ENCODE results near the gene RNF40.
A peak's percentile ranks its signal among the peaks of the same experiment; 100 is the strongest.

The RNF40 gene

DNA sequence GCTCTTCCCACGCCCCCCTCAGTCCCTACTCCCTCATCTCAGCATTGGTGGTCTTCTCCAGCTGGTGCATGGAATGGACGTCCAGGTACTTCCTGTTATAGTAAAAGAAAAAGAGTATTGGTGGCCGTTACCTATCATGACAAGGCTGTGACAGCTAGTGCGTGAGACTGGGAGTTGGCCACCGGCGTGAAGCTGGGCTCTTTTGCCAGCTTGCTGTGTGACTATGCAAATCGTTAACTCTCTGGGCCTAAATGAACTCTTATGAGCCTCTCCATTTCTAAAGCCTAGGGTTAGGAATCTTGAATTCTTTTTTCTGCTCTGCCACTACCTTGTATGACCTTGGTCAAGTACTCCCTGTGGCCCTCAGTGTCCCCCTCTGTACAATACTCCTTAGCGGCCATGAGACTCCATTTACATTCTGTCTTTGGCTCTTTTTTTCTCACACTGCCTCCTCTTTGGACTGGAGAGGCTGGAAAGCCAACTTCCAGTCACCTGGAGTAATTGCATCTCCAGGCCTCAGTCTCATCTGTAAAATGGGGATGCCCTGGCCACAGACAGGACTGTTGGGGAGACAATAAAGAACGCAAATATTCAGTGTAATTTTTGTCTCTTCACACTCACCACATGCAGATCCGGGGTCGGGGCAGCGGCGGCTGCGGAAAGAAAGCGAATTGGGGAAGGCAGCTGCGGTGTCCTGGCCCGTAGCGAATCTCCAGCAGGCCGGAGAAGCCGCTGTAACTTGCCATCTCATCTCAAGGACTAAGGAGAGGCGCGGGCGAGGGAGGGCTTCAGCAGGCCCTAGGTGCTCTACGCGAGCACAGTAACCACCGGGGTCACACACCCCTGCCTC lies 1.3 kb upstream of the RNF40 start:
- no peak for TF ChIP-seq EZH2phosphoT487 (IDR thresholded peaks at IDR 0.05; ENCODE audit: borderline replicate concordance, low read length)
- TF ChIP-seq, protein P1, sequence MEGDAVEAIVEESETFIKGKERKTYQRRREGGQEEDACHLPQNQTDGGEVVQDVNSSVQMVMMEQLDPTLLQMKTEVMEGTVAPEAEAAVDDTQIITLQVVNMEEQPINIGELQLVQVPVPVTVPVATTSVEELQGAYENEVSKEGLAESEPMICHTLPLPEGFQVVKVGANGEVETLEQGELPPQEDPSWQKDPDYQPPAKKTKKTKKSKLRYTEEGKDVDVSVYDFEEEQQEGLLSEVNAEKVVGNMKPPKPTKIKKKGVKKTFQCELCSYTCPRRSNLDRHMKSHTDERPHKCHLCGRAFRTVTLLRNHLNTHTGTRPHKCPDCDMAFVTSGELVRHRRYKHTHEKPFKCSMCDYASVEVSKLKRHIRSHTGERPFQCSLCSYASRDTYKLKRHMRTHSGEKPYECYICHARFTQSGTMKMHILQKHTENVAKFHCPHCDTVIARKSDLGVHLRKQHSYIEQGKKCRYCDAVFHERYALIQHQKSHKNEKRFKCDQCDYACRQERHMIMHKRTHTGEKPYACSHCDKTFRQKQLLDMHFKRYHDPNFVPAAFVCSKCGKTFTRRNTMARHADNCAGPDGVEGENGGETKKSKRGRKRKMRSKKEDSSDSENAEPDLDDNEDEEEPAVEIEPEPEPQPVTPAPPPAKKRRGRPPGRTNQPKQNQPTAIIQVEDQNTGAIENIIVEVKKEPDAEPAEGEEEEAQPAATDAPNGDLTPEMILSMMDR (IDR thresholded peaks at IDR 0.05; ENCODE audit: low read depth, low read length, poor library complexity, severe bottlenecking): no peak
- Histone ChIP-seq H3K4me3 (ENCODE audit: low read length) (peak overlapping the region; percentile 91), H3K9me2 (replicated peaks; ENCODE audit: control insufficient read depth, low read length) (no peaks in the 10 kb centered on the region), H3K4me1 (ENCODE audit: control insufficient read depth, low read length) (peaks cover 43% of the 10 kb centered on the region), H3K4me2 (ENCODE audit: low read length) (peak overlapping the region; percentile 85), H3K9me3 (ENCODE audit: control insufficient read depth, insufficient read depth, low read length) (no peaks in the 10 kb centered on the region), H3K27me3 (ENCODE audit: control insufficient read depth, low read length) (no peaks in the 10 kb centered on the region), H3K36me3 (ENCODE audit: control insufficient read depth, low read length) (peaks cover 83% of the 10 kb centered on the region), H3K27ac (ENCODE audit: low read depth, low read length) (peak overlapping the region; percentile 84), H4K20me1 (ENCODE audit: control insufficient read depth, insufficient read depth, low read depth, low read length) (peaks cover 4% of the 10 kb centered on the region; the same call in 1 of the 2 replicates), H3F3A (ENCODE audit: control insufficient read depth, insufficient read depth) (peaks cover 18% of the 10 kb centered on the region), H3K79me2 (ENCODE audit: control insufficient read depth, low read length) (peaks cover 49% of the 10 kb centered on the region)

DNA sequence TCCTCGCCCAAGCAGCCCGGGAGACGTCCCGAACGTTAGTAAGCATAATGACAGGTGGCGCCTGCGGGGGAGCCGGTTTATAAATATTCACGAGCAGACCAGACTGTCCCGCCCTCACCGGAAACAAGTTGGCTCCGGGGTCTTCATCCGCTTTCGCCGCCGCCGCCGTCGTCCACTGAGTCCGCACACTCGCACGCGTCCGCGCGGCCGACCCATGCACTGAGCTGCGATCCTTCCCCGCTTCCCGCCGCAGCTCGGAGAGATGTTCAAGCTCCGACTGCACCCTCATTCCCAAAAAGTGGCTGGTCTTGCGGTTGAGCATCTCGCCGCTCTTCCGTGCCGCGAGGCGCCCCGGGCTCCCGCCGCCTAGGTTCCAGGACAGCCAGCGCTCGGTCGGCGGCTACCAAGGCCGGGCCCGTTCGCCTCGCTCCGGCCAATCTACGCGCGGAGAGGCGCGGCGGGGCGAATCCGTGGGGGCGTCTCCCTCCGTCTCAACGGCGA lies 645 bp upstream of the RNF40 start:
- H3K79me2 ChIP-seq (ENCODE audit: control insufficient read depth, low read length): peaks cover 49% of the 10 kb centered on the region
- H3K27me3 ChIP-seq (ENCODE audit: control insufficient read depth, low read length): no peaks in the 10 kb centered on the region
- H3K36me3 ChIP-seq (ENCODE audit: control insufficient read depth, low read length): peaks cover 83% of the 10 kb centered on the region
- peak overlapping the region; percentile 85 for H3K4me2 ChIP-seq (ENCODE audit: low read length)
- peak overlapping the region; percentile 84 for H3K27ac ChIP-seq (ENCODE audit: low read depth, low read length)
- H3K4me3 ChIP-seq (ENCODE audit: low read length): peak overlapping the region; percentile 91
- H3K9me2 ChIP-seq (replicated peaks; ENCODE audit: control insufficient read depth, low read length): no peaks in the 10 kb centered on the region
- peaks cover 43% of the 10 kb centered on the region for H3K4me1 ChIP-seq (ENCODE audit: control insufficient read depth, low read length)
- peaks cover 18% of the 10 kb centered on the region for H3F3A ChIP-seq (ENCODE audit: control insufficient read depth, insufficient read depth)
- TF ChIP-seq, protein P1 (IDR thresholded peaks at IDR 0.05; ENCODE audit: low read depth, low read length, poor library complexity, severe bottlenecking): no peak
- TF ChIP-seq EZH2phosphoT487 (IDR thresholded peaks at IDR 0.05; ENCODE audit: borderline replicate concordance, low read length): no peak
- H3K9me3 ChIP-seq (ENCODE audit: control insufficient read depth, insufficient read depth, low read length): no peaks in the 10 kb centered on the region
- H4K20me1 ChIP-seq (ENCODE audit: control insufficient read depth, insufficient read depth, low read depth, low read length): peaks cover 4% of the 10 kb centered on the region; the same call in 1 of the 2 replicates

DNA sequence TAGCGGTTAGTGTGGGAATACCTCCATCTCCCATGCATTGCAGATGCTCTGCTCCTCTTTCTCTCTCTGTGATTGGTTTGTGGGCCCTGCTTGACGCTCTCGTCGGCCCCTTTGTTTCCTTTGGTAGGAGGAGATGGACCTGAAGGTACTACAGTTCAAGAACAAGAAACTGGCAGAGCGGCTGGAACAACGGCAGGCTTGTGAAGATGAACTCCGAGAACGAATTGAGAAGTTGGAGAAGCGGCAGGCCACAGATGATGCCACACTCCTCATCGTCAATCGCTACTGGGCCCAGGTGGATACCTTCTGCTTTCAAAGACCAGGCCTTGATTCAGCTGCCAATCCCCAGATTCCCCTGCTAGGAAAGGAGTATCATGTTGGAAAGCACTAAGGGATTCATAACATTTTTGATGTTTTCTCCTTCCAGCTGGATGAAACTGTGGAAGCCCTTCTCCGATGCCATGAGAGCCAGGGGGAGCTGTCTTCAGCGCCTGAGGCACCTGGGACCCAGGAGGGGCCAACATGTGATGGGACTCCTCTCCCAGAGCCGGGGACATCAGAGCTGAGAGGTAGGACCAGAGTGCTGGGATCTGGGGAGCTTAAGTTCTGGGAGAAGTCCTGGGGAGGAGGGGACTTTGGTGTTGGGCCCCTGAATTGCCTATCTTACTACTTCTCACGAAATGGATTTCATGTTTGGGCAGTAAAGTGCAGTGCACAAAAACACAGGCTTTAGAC lies 1.0 kb downstream of the RNF40 start:
- Histone ChIP-seq H3K36me3 (ENCODE audit: control insufficient read depth, low read length) (peaks cover 86% of the 10 kb centered on the region), H3K4me3 (ENCODE audit: low read length) (peak overlapping the region; percentile 91), H3K4me1 (ENCODE audit: control insufficient read depth, low read length) (peaks cover 43% of the 10 kb centered on the region), H3K79me2 (ENCODE audit: control insufficient read depth, low read length) (peaks cover 49% of the 10 kb centered on the region), H3K27ac (ENCODE audit: low read depth, low read length) (peak overlapping the region; percentile 84; the same call in 1 of the 2 replicates), H3K9me2 (replicated peaks; ENCODE audit: control insufficient read depth, low read length) (no peaks in the 10 kb centered on the region), H3K27me3 (ENCODE audit: control insufficient read depth, low read length) (no peaks in the 10 kb centered on the region), H3K4me2 (ENCODE audit: low read length) (peak overlapping the region; percentile 85), H4K20me1 (ENCODE audit: control insufficient read depth, insufficient read depth, low read depth, low read length) (peaks cover 4% of the 10 kb centered on the region; the same call in 1 of the 2 replicates), H3K9me3 (ENCODE audit: control insufficient read depth, insufficient read depth, low read length) (no peaks in the 10 kb centered on the region), H3F3A (ENCODE audit: control insufficient read depth, insufficient read depth) (peaks cover 13% of the 10 kb centered on the region; the same call in 1 of the 2 replicates)
- TF ChIP-seq, protein P1 (IDR thresholded peaks at IDR 0.05; ENCODE audit: low read depth, low read length, poor library complexity, severe bottlenecking): no peak
- no peak for TF ChIP-seq EZH2phosphoT487 (IDR thresholded peaks at IDR 0.05; ENCODE audit: borderline replicate concordance, low read length)
